Measurements from ENCODE around the gene SLC24A3.
A peak's percentile ranks its signal among the peaks of the same experiment; 100 is the strongest.
"Not testable (repeated sequence)": the region's sequence is repeated elsewhere in the genome, so short reads cannot be mapped to it uniquely, and the experiment has no call there.

SLC24A3 gene

GRCh38 chr20:19734811-19735210 is 522.4 kb downstream of the SLC24A3 start:
- no peak for DNase-seq

DNA sequence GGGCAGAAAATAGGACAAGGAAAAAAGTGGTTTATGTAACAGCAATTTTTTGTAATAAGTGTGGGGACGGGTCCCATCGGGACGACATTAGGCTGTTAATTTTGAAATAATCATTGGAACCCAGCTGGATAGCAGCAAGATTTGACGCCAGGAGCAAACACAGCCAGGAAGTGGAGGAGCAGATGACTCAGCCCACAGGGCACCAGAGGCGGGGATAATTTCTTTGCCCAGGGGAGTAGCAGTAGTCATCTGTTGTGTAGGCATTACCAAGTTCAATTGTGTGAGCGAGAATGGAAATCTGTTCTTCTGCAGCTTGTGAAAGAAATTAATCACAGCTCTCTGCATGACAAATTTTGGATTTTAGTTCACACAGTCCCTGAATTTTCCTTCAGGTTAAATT is 523.0 kb downstream of the SLC24A3 start:
- DNase-seq: no peak

DNA sequence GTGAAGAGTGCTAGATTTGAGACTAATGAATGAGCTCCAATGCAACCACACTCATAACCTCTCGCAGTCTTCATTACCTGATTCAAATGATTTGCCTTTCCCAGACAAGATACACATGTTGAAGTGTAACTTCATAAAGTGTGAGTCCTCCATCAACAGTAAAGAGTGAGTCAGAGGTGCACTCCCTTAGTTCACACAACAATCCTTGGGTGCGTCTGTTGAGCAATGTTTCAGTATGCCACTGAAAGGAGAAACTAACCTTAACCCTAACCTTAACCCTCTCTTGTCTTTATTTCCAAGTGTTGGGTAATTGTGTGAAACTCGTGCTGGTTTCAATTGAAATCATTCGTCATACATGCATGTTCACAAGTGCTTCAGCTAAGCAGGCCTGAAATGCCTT is 524.6 kb downstream of the SLC24A3 start:
- no peak for DNase-seq

- no peak for DNase-seq
Observed at GRCh38 chr20:19738951-19739350, 526.5 kb downstream of the SLC24A3 start.

GRCh38 chr20:19739351-19739750 is 526.9 kb downstream of the SLC24A3 start:
- DNase-seq: no peak

DNA sequence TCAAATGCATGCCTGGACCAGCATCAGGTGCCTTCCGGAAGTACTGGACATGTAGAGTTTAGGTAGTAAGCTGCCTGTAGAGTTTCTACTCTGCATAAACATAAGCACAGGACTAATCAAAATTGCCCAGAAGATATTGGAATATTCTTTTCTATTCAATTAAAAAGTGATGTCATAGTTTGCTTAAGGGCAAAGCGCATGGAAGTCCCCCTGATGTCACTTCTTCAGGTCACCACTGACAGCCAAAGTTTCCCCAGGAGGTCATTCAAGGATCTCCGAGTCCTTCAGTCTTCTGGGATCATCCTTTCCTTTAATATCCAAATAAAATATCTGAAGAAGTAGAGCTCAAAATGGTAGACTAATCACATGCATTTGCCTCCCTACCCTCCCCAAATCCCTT is 528.1 kb downstream of the SLC24A3 start:
- DNase-seq: no peak

DNA sequence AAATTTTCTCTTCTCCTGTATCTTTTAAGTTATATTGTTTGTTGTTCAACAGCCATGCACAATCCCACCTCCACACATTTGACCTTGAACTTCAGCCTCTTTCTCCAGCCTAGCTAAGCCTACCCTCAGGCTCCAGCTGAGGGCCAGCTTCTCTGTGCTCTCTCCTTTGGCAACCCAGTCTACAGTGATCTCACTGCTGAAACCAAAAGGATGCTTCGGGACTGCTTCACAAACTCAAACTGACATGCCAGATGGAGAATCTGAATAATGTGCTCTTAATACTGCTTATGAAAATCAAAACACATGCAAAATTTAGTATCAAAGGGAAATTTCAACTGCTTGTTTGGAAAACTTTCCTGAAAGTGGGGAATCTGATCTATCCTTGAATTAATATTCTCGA is 529.5 kb downstream of the SLC24A3 start:
- no peak for DNase-seq

GRCh38 chr20:19742974-19743639 is 530.7 kb downstream of the SLC24A3 start:
- DNase-seq: no peak

DNA sequence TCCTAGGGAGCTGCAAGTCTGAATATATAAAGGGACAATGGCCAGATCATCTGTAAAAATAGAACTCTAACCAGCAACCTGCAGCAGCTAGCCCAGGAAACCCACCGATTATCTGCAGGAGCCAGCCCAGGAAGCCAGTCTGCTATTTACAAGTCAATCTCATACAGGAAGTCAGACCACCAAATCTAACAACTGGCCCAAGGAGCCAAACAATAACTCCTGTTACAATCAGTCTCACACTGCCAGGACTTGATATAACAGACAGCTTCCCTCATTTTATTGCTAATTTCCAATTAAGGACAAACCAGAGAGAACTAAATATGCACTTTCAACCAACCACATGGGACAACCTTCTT is 531.2 kb downstream of the SLC24A3 start:
- DNase-seq: no peak

DNA sequence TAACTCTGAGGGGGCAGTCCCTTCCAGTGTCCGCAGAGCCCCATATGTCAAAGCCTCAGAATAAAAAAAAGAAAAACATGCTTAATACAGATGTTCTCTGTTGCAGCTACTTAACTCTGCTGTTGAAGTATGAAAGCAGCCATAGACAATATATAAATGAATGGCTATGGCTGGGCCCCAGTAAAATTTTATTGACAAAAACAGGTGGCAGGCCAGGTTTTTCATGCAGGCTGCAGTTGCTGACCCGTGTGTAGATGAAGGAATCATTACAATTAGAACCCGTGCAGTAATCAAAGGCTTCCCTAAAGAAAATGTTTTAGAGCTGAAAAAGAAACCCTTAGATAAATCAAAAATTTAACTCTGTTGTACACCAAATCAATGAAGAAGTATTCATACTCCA is 532.7 kb downstream of the SLC24A3 start:
- DNase-seq: no peak

GRCh38 chr20:19745584-19745983 is 533.1 kb downstream of the SLC24A3 start:
- no peak for DNase-seq

DNA sequence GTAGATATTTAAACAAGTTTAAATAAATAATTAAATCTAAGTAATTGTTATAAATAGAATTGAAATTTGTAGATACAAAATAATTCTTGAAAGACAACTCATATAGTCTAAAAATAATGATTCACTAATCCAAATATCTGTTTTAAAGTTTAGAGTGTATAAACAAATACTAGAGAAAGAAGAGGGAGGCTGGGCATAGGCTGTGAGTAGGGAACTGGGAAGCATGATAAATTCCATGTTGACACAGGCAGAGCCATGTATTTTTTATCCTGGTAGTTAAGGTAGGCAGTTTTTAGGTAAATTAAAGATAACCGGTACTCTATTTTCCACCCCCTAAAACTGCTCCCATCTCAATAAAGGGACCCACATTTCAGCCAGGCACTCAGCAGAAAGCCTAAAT is 534.0 kb downstream of the SLC24A3 start:
- no peak for DNase-seq

GRCh38 chr20:19747903-19748302 is 535.5 kb downstream of the SLC24A3 start:
- no peak for DNase-seq

DNA sequence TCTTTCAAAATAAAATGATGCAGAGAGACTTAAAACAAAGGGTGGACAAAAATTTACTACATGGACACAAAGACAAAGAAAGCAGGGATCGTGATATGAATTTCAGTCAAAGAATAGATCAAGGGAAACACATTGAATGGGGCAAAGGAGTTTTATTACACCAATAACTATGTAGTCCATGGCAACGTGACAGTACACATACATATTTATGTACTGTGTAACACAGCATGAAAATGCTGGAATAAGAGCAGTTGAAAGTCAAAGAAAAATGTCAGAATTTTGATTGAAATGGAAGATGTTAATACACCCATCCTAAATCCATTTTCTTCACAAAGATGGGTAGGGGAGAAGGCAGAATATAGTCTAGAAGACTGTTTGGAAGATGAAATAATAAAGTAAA is 536.2 kb downstream of the SLC24A3 start:
- no peak for DNase-seq

DNA sequence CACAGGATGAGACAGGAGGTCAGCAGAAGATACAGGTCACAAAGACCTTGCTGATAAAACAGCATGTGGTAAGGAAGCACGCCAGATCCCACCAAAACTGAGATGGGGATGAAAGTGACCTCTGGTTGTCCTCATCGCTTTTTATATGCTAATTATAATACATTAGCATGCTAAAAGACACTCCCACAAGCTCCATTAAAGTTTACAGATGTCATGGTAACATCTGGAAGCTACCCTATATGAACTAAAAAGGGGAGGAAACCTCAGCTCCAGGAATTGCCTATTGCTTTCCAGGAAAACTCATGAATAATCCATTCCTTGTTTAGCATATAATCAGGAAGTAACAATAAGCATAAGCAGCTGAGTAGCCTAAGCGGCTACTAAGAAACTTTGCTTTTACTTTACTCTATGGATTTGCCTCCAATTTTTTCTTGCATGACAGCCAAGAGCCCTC is 537.2 kb downstream of the SLC24A3 start:
- no peak for DNase-seq

DNA sequence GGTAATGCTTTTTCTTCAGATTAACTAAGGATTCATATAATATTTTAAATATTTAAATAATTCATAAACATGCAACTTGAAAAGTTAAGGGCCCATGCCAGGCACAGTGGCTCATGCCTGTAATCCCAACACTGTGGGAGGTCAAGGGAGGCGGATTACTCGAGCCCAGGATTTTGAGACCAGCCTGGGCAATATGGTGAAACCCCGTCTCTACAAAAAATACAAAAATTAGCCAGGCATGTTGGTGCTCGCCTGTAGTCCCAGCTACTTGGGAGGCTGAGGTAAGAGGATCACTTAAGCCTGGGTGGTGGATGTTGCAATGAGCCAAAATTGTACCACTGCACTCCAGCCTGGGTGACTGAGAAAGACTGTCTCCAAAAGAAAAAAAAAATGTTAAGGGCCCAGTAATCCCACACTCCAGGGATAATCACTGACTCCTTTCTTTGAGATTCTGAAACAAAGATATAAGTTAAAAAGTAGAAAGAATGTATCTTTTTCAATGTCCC is 537.7 kb downstream of the SLC24A3 start:
- no peak for DNase-seq

- no peak for DNase-seq
Observed at GRCh38 chr20:19750907-19751636, 538.6 kb downstream of the SLC24A3 start.

DNA sequence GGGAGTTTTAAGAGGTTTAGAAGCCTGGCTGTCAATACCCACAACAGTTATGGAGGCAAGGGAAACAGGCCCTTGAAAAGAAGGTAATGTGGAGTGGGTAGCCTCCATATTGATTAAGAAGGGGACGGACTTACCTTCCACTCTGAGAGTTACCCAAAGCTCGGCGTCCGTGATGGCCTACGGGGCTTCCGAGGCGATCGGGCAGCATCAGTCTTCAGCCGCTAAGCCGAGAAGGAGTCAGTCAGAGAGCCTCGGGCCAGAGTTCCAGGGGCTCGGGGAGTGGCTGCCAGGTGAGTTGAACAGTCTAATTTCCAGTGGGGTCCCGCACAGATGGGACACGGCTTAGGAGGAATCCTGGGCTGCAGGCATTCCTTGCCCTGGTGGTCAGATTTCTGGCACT is 541.8 kb downstream of the SLC24A3 start:
- DNase-seq: not testable (repeated sequence)

DNA sequence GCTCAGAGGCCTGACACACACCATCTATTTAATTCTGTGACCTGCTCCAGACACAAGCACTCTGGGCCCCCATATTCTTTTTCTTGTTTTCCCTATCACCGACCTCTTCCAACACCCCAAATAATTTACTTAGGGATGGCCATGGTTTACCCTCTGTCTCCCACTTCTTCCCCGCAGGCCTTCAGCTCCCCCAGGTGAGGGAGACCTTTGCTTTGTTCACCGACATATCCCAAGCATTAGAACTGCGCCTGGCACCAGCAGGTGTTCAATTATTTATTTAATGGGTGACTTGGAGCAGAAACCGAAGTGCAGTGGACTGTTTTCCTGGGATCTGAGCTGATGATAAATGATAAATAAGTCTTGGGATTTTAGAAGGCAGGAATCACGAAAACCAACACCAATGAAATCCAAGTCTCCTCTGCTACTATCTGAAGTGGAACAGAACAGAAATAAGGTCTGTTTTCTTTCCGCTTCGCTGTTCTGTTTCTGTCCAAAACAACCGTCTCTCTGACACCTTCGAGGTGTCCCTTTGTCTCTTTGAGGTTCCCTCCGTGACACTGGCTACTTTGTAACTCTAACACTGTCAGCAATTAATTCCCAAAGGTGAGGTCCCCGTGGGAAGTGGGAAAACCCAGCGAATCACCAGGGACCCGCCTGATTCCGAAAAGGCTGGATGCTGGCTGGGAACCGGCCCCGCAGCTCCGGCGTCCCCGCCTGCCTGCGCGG is 544.5 kb downstream of the SLC24A3 start:
- no peak for DNase-seq

DNA sequence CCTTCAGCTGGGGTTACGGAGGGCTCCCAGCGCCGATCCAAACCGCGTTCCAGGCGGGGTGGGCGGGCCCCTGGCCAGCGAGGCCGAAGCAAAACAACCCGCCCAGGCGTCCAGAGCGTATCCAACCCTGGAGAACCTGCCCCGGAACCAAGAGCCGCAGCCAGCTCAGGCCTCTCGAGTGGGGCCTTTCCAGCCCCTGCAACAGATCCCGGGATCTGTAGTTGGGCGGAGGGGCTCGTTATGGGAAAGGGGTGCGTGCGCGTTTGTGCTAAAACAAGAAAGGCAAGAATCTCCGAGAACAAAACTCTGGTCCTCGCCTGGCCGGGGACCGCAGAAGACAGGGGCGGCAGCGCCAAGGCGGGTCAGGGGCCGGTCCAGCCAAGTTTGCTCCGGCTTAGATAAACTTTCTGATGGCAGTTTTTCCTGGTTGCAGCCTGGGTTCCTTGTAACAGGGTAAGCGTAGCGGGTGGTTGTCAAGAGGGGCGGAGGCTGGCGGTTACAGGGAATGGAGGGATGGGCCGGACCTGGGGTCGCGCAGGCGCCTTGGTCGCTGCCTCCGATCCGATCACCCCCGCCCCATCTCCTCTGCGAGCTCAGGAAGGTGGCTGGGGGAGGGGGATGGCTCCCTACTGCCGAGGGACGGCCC is 545.2 kb downstream of the SLC24A3 start:
- DNase-seq: peak; percentile 76

- peak; percentile 41 for DNase-seq
Observed at GRCh38 chr20:19758133-19758500, 545.7 kb downstream of the SLC24A3 start, which contains the start of gene RIN2. Gene RIN2 (plus strand): TSS chr20:19758258. CDS start chr20:19889602, 131,344 bp downstream.

DNA sequence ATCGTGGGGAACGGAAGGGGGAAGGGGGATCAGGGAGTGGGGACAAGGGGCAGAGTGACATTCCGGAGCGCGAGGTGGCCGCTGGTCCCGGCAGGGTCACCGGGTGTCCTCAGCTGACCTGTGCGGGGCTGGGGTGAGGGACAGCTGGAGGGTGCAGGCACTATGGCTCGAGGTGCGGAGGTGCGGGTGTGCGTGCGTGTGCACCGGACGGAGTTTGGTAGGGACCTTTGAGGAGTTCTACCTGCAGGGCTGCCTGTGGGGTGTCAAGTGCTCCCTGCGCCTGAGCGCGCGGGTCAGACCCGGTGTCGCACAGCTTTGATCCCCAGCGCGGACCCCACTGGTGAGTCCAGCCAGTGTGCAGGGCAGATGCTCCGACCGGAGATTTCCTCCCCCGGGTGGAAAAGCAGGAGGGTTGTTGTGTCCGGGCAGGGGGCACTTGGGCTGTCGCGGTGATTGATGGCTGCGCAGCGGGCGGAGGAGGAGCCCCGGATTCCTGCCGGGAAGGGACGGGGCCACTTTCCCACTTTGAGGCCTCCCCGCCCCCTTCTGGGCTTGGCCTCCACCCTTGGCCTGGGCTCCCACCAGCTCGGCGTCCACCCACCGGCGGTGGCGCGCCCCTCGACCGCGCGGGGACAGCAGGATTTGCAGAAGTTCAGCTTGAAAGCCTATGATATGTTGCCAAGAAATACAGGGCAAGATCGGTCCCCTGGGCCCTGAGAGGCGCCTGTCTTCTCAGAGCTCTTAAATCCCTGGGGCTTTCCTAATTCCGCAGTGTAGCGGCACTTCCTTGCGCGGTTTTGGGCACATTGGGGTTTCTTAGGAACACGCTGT is 546.3 kb downstream of the SLC24A3 start:
- no peak for DNase-seq

All from COR-L47 (cell line).